Neuronal stem cell (in vitro differentiated cells): Measurements from ENCODE around the gene AMMECR1.

Experiments
- DNase-seq: peaks from one replicate; pipeline ENCODE4 v3.0.0-alpha.2; 2013; ENCODE audit warnings: low spot score
- H2AFZ ChIP-seq: one replicate; pipeline ENCODE4 v1.6.1; 2013; ENCODE audit warnings: mild to moderate bottlenecking, low read length, inconsistent platforms
- H2AK5ac ChIP-seq: 2 replicates; pipeline ENCODE4 v1.6.1; 2013; ENCODE audit warnings: low read depth, mild to moderate bottlenecking, inconsistent platforms, low read length, moderate library complexity, mixed read lengths
- H2BK120ac ChIP-seq: 2 replicates; pipeline ENCODE4 v1.6.1; 2013; ENCODE audit warnings: low read depth, mild to moderate bottlenecking, inconsistent platforms, low read length, moderate library complexity, mixed read lengths
- H2BK12ac ChIP-seq: one replicate; pipeline ENCODE4 v1.6.1; 2013; ENCODE audit warnings: low read length, inconsistent platforms
- H2BK15ac ChIP-seq: 2 replicates; pipeline ENCODE4 v1.6.1; 2013; ENCODE audit warnings: mild to moderate bottlenecking, low read length, inconsistent platforms, mixed read lengths
- H2BK5ac ChIP-seq: one replicate; pipeline ENCODE4 v1.6.1; 2013; ENCODE audit warnings: inconsistent platforms, mild to moderate bottlenecking, low read length, moderate library complexity
- H3K14ac ChIP-seq: one replicate; pipeline ENCODE4 v1.6.1; 2013; ENCODE audit warnings: low read length, inconsistent platforms
- H3K18ac ChIP-seq: 2 replicates; pipeline ENCODE4 v1.6.1; 2013; ENCODE audit warnings: low read length, inconsistent platforms
- H3K23ac ChIP-seq: 2 replicates; pipeline ENCODE4 v1.6.1; 2013; ENCODE audit warnings: low read depth, mild to moderate bottlenecking, mixed read lengths, low read length, inconsistent platforms; ENCODE audit not compliant: poor library complexity
- H3K27ac ChIP-seq: replicated peaks from 3 replicates; pipeline ENCODE4 v1.5.1; 2013; ENCODE audit warnings: low read length, inconsistent platforms
- H3K27me3 ChIP-seq, 3 experiments: 2 replicates each; pipeline ENCODE4 v1.6.1; 2013; ENCODE audit warnings: low read length in 3 of 3, mild to moderate bottlenecking in 2 of 3, inconsistent platforms in 1 of 3, low read depth in 1 of 3, mixed read lengths in 1 of 3, moderate library complexity in 1 of 3; ENCODE audit not compliant: control insufficient read depth in 3 of 3, insufficient read depth in 3 of 3
- H3K36me3 ChIP-seq, 2 donors: replicated peaks in 1 of 2; 2 replicates each; pipeline ENCODE4 v1.6.1; 2013; ENCODE audit warnings: low read length in 2 of 2; ENCODE audit not compliant: control insufficient read depth in 2 of 2, insufficient read depth in 2 of 2
- H3K4ac ChIP-seq: 2 replicates; pipeline ENCODE4 v1.6.1; 2013; ENCODE audit warnings: inconsistent platforms, mild to moderate bottlenecking, low read length, moderate library complexity
- H3K4me1 ChIP-seq, 2 donors: 1 replicate in 1 of 2; 2 replicates in 1 of 2; pipeline ENCODE4 v1.6.1; 2013; ENCODE audit warnings: low read length in 2 of 2, low read depth in 1 of 2; ENCODE audit not compliant: control insufficient read depth in 2 of 2, insufficient read depth in 1 of 2
- H3K4me2 ChIP-seq: one replicate; pipeline ENCODE4 v1.6.1; 2013; ENCODE audit warnings: mild to moderate bottlenecking, low read length, inconsistent platforms; ENCODE audit not compliant: insufficient read depth, poor library complexity, severe bottlenecking
- H3K4me3 ChIP-seq, 2 donors: 2 replicates each; pipeline ENCODE4 v1.5.1; 2013; ENCODE audit warnings: low read length in 2 of 2, mild to moderate bottlenecking in 2 of 2, inconsistent platforms in 1 of 2, moderate library complexity in 1 of 2
- H3K79me1 ChIP-seq: one replicate; pipeline ENCODE4 v1.6.1; 2013; ENCODE audit warnings: low read depth, mild to moderate bottlenecking, inconsistent platforms, low read length, moderate library complexity
- H3K9ac ChIP-seq: one replicate; pipeline ENCODE4 v1.6.1; 2013; ENCODE audit warnings: mild to moderate bottlenecking, low read depth, low read length, inconsistent platforms; ENCODE audit not compliant: poor library complexity
- H3K9me3 ChIP-seq, 2 donors: replicated peaks in 1 of 2; 2 replicates each; pipeline versions ENCODE3 to v1.6.1; 2013; ENCODE audit warnings: low read length in 2 of 2, mild to moderate bottlenecking in 2 of 2, inconsistent platforms in 1 of 2, low read depth in 1 of 2, mixed read lengths in 1 of 2, moderate library complexity in 1 of 2; ENCODE audit not compliant: control insufficient read depth in 2 of 2, insufficient read depth in 1 of 2
- H4K8ac ChIP-seq: one replicate; pipeline ENCODE4 v1.6.1; 2013; ENCODE audit warnings: low read depth, mild to moderate bottlenecking, inconsistent platforms, low read length, moderate library complexity
- H4K91ac ChIP-seq: one replicate; pipeline ENCODE4 v1.6.1; 2013; ENCODE audit warnings: low read length, low read depth, mild to moderate bottlenecking, inconsistent platforms; ENCODE audit not compliant: poor library complexity
- WGBS, 2 donors: extraction: QIAGEN DNeasy Blood & Tissue Kit; methylation state at CpG; one replicate each; pipeline ENCODE4 v1.1.7; 2013; ENCODE audit warnings: missing lambda C conversion rate in 2 of 2, mixed read lengths in 1 of 2; ENCODE audit not compliant: insufficient read length in 2 of 2, insufficient replicate concordance in 1 of 2; ENCODE audit errors: extremely low coverage in 2 of 2; 5-methylcytosine and 5-hydroxymethylcytosine counted together

The AMMECR1 gene

DNA sequence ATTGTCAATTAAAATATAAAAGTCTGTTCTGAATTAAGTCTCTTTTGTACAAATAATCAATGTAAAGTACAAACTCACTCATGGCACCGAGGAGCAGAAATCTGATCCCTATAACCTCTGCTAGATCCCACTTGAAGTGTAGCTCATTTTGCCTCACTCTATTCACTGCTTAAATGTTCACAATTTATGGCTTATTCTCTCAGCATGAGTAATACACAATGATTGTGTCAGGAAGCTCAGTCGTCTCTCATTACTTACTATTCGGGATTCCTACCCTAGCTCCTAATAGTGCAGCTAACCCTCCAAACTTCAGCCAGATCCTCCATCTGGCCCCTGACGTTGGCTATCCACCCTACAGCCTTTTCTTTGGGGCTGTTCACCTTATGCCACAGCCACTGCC lies 4.7 kb upstream of the AMMECR1 start:
- H2AK5ac ChIP-seq: no peak overlapping the region
- H3K18ac ChIP-seq: no peak overlapping the region
- no peak overlapping the region for H2AFZ ChIP-seq
- no peak overlapping the region for H2BK5ac ChIP-seq
- no peaks in the 10 kb centered on the region for H3K9me3 ChIP-seq
- no peak overlapping the region for H2BK12ac ChIP-seq
- H3K36me3 ChIP-seq: no peaks in the 10 kb centered on the region
- no peak overlapping the region for H2BK15ac ChIP-seq
- DNase-seq: no peak
- no peak overlapping the region for H2BK120ac ChIP-seq
- no peak overlapping the region for H3K4me2 ChIP-seq
- no peak overlapping the region for H3K9ac ChIP-seq
- no peak overlapping the region for H3K23ac ChIP-seq
- WGBS, 2 donors: no CpG with 5 or more reads among the region's 4 CpGs
- H3K4me3 ChIP-seq: no peak overlapping the region
- H3K79me1 ChIP-seq: no peaks in the 10 kb centered on the region
- H3K14ac ChIP-seq: no peak overlapping the region
- H3K27ac ChIP-seq: no peak overlapping the region
- no peak overlapping the region for H3K4ac ChIP-seq
- H4K91ac ChIP-seq: no peak overlapping the region
- no peaks in the 10 kb centered on the region for H3K4me1 ChIP-seq
- H4K8ac ChIP-seq: no peak overlapping the region
- peaks cover 0 to 2% (median 0%) of the 10 kb centered on the region in 3 experiments for H3K27me3 ChIP-seq

DNA sequence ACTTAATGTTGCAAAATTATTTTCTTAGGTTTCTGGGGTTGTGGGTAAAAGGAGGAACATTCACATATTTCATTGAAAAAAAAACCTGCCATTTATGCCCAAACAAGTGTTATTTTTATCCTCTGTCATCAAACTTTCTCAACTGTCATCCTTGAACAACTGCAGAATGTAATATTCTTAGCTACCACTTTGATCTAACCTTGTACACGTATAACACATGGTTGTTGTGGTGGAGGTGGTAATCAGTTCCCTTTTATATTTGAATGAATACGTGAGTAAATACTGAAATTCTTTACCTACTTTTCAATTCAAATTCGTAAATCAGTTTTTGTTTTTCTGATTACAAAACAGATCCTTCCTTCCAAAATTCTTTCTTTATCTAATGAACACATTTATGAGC lies 3.8 kb upstream of the AMMECR1 start:
- Histone ChIP-seq H3K18ac (no peak overlapping the region), H3K4me1 (no peaks in the 10 kb centered on the region), H4K8ac (no peak overlapping the region), H3K23ac (no peak overlapping the region), H3K79me1 (no peaks in the 10 kb centered on the region), H2BK12ac (no peak overlapping the region), H4K91ac (no peak overlapping the region), H3K27ac (no peak overlapping the region), H3K4me3 (no peak overlapping the region), H2BK5ac (no peak overlapping the region), H3K4ac (no peak overlapping the region), H3K4me2 (no peak overlapping the region), H2AFZ (no peak overlapping the region), H2BK15ac (no peak overlapping the region), H2BK120ac (no peak overlapping the region), H3K36me3 (no peaks in the 10 kb centered on the region), H3K9me3 (no peaks in the 10 kb centered on the region), H3K14ac (no peak overlapping the region), H3K27me3 (peaks cover 0 to 2% (median 0%) of the 10 kb centered on the region in 3 experiments), H2AK5ac (no peak overlapping the region), H3K9ac (no peak overlapping the region)
- DNase-seq: no peak
- no CpG with 5 or more reads among the region's 3 CpGs for WGBS, 2 donors

DNA sequence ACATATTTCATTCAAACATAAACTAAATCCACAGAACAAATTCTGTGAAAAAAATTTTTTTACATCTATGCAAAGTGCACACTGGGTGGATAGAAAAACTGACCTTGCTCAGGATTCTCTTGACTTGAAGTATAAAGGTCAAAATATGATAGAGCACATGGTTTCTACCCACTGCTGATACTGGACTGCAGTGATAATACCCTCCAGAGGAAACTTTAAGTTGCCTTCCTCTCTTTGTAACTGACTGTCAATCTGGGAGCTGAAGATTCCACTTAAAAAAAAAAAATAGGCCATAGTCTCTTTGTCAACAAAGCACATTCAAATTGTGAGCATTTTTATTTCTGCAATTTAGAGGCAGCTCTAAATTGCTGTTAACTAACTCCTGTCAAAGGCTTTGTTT lies 3.2 kb upstream of the AMMECR1 start:
- no peak overlapping the region for H4K8ac ChIP-seq
- no peak overlapping the region for H2BK5ac ChIP-seq
- H3K9ac ChIP-seq: no peak overlapping the region
- H3K18ac ChIP-seq: no peak overlapping the region
- H2AK5ac ChIP-seq: no peak overlapping the region
- no peak overlapping the region for H2BK15ac ChIP-seq
- DNase-seq: no peak
- no peak overlapping the region for H3K27ac ChIP-seq
- H2AFZ ChIP-seq: no peak overlapping the region
- no peak overlapping the region for H3K23ac ChIP-seq
- H3K27me3 ChIP-seq: peaks cover 0 to 2% (median 0%) of the 10 kb centered on the region in 3 experiments
- no peak overlapping the region for H3K14ac ChIP-seq
- no peak overlapping the region for H2BK12ac ChIP-seq
- no peaks in the 10 kb centered on the region for H3K4me1 ChIP-seq
- no peaks in the 10 kb centered on the region for H3K9me3 ChIP-seq
- H3K4me3 ChIP-seq: no peak overlapping the region
- no peak overlapping the region for H3K4me2 ChIP-seq
- no peaks in the 10 kb centered on the region for H3K79me1 ChIP-seq
- no peaks in the 10 kb centered on the region for H3K36me3 ChIP-seq
- no peak overlapping the region for H2BK120ac ChIP-seq
- H4K91ac ChIP-seq: no peak overlapping the region
- no peak overlapping the region for H3K4ac ChIP-seq

DNA sequence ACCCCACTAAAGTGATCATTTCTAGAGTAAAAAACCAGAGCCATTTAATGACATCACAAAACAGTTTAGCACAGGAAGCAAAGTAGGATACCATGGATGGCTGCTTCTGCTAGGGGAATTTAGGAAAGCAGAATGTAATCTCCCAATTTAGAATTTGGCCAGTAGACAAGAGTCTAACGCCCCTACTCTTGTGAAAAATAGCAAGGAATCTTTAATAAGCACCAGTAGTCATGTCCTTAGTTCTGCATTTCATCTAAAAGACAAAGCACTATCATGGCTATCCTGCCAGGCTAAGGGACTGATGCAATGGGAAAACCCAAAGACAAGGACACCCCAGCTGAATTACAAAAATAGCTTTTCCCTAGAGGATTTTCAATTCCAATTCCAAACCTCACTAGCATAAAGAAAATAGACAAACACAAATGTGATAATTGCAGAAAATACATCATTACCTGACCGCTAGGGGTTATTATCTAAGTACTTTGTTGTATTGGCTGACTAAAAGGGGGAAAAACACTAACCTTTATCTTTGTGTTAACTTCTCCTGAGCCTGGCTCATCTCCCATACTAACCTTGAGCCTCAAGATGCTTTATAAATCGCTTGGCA lies 2.6 kb upstream of the AMMECR1 start:
- Histone ChIP-seq H3K27ac (no peak overlapping the region), H2AK5ac (no peak overlapping the region), H3K4me2 (no peak overlapping the region), H3K9ac (no peak overlapping the region), H3K18ac (no peak overlapping the region), H2BK12ac (no peak overlapping the region), H3K23ac (no peak overlapping the region), H4K8ac (no peak overlapping the region), H3K14ac (no peak overlapping the region), H2BK5ac (no peak overlapping the region), H3K4me3 (no peak overlapping the region), H2AFZ (no peak overlapping the region), H3K79me1 (no peaks in the 10 kb centered on the region), H3K4ac (no peak overlapping the region), H3K4me1 (no peaks in the 10 kb centered on the region), H2BK120ac (no peak overlapping the region), H2BK15ac (no peak overlapping the region), H3K9me3 (no peaks in the 10 kb centered on the region), H4K91ac (no peak overlapping the region), H3K36me3 (no peaks in the 10 kb centered on the region), H3K27me3 (peaks cover 0 to 2% (median 0%) of the 10 kb centered on the region in 3 experiments)
- no CpG with 5 or more reads among the region's 3 CpGs for WGBS, 2 donors
- DNase-seq: no peak
